ENCODE results near the gene BPIFB2.

BPIFB2 gene

DNA sequence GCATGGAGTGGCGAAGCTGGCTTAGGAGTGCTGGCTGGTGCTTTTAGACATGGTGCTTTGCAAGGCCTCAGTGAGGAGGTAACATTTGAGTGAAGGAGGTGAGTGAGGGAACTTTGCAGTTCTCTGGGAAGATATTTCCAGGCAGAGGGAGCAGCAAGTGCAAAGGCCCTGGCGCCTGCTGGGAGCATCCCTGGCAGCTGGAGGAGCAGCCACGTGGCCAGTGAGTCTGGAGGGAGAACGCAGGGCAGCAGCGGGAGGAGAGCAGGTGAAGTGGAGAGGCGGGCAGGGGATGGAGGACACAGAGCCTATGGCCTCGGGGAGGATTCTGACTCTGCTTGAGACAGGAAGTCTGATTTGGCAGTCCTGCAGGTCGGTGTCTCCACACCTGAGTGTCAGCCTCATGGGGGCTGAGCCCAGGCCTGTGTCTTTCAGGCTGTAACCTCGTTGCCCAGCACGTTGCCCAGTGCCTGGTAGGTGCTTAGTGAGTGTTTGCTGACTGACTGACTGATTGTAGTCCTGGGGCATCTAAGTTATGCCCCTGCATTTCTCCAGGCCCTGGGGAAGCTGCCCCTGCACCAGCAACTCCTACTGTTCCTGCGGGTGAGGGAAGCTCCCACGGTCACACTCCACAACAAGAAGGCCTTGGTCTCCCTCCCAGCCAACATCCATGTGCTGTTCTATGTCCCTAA is 60.9 kb downstream of the BPIFB2 start:
- TF ChIP-seq, protein P1, sequence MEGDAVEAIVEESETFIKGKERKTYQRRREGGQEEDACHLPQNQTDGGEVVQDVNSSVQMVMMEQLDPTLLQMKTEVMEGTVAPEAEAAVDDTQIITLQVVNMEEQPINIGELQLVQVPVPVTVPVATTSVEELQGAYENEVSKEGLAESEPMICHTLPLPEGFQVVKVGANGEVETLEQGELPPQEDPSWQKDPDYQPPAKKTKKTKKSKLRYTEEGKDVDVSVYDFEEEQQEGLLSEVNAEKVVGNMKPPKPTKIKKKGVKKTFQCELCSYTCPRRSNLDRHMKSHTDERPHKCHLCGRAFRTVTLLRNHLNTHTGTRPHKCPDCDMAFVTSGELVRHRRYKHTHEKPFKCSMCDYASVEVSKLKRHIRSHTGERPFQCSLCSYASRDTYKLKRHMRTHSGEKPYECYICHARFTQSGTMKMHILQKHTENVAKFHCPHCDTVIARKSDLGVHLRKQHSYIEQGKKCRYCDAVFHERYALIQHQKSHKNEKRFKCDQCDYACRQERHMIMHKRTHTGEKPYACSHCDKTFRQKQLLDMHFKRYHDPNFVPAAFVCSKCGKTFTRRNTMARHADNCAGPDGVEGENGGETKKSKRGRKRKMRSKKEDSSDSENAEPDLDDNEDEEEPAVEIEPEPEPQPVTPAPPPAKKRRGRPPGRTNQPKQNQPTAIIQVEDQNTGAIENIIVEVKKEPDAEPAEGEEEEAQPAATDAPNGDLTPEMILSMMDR (IDR thresholded peaks at IDR 0.05; ENCODE audit: low read depth, low read length) = no peak
- DNase-seq (ENCODE audit: extremely low read depth, low read depth) = no peak

- no peak for DNase-seq (ENCODE audit: extremely low read depth, low read depth)
- TF ChIP-seq, protein P1 (IDR thresholded peaks at IDR 0.05; ENCODE audit: low read depth, low read length) = no peak
Observed at GRCh38 chr20:33069673-33070072, 62.2 kb downstream of the BPIFB2 start.

DNA sequence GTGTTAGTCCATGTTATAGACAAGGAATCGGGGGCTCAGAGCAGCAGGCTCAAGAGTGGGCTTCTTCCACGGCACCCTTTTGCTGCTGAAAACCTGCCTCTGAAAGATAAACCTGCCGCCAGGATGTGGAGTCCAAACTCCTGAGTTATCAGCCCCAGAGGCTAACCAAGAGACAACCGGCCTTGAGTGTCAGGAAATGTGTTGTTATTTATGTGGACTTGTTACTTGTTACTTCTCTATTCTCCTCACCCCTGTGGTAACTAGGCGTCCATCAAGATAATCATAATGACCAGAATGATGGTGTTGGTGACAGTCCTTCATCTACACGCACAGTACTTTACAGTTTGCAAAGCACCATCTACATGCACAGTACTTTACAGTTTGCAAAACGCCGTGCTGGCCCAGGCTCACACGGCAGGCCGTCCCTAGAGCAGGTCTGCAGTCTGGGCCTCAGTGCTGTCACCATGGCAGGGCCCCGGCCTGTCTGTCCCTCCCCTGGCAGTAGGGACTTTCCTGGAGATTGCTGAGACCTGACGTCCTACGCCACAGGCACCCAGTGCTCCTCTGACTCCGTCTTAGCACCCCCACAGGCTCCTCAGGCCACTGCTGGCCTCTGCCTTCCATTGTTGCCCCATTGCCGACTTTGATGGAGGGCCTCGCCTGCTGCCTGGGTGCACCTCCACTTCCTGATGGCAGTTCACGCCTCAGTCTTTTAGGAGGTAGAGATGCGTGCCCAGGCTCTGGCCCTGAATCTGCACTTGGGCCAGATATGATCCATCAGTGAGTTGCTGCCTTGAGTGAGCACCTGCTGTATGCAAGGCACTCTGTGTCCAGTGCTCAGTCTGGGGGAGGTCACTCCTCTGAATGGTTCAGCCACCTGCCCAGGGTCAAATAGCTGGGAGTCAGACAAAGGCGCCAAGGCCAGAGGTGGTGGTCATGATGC is 62.9 kb downstream of the BPIFB2 start:
- DNase-seq (ENCODE audit: extremely low read depth, low read depth) = no peak
- TF ChIP-seq, protein P1 (IDR thresholded peaks at IDR 0.05; ENCODE audit: low read depth, low read length) = no peak

DNA sequence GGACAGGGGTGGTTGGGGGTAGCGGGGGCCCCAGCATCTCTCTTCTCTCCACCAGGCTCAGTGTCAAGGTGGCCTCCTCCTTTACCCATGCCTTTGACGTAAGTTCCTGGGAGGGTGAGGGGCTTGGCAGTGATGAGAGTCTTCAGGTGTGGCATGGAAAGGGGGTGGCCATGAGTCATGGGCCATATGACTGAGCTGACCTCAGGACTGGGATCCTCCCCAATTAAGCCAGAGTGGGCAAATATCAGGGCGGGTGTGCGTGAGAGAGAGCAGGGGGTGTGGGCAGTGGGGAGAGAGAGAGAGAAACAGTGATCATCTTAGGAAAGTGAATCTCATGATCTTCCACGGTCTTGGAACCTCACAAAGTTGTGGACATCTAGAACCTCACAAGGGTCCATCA is 63.7 kb downstream of the BPIFB2 start:
- no peak for DNase-seq (ENCODE audit: extremely low read depth, low read depth)

GRCh38 chr20:33072362-33072761 is 64.9 kb downstream of the BPIFB2 start:
- no peak for DNase-seq (ENCODE audit: extremely low read depth, low read depth)
- TF ChIP-seq, protein P1 (IDR thresholded peaks at IDR 0.05; ENCODE audit: low read depth, low read length) = no peak

More for the DNA sequence above, 63.7 kb downstream of the BPIFB2 start:
- TF ChIP-seq, protein P1 (IDR thresholded peaks at IDR 0.05; ENCODE audit: low read depth, low read length) = no peak

DNA sequence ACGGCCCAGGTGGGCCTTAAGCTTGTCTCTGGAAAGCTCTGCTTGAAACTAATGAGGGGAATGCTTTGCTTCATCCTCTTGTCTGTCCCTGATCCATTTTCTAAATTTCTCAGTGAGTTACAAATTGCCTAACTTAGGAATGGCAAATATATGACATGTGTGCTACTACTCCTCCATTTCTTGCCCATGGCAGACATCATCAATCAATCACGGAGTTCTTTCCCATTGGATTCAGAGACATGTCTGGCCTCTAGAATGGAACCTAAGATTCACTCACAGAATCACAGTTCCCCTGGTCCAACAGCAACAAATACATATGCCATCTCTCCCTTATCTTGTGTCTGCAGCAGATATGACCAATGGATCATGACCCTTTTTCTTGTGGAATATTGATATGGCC is 65.3 kb downstream of the BPIFB2 start:
- TF ChIP-seq, protein P1 (IDR thresholded peaks at IDR 0.05; ENCODE audit: low read depth, low read length) = no peak
- no peak for DNase-seq (ENCODE audit: extremely low read depth, low read depth)

All from AG09319 (cell line).